DMS153 treated with DMSO at 0.1 percent for 48 hours (cell line): ENCODE results near the gene CLTCL1.
"Not testable (repeated sequence)": the region's sequence is repeated elsewhere in the genome, so short reads cannot be mapped to it uniquely, and the experiment has no call there.

Experiments used
- DNase-seq: peaks from one replicate; lab custom pipeline; 2025; ENCODE audit not compliant: unreplicated experiment; lab: John Stamatoyannopoulos, UW

Gene CLTCL1

DNA sequence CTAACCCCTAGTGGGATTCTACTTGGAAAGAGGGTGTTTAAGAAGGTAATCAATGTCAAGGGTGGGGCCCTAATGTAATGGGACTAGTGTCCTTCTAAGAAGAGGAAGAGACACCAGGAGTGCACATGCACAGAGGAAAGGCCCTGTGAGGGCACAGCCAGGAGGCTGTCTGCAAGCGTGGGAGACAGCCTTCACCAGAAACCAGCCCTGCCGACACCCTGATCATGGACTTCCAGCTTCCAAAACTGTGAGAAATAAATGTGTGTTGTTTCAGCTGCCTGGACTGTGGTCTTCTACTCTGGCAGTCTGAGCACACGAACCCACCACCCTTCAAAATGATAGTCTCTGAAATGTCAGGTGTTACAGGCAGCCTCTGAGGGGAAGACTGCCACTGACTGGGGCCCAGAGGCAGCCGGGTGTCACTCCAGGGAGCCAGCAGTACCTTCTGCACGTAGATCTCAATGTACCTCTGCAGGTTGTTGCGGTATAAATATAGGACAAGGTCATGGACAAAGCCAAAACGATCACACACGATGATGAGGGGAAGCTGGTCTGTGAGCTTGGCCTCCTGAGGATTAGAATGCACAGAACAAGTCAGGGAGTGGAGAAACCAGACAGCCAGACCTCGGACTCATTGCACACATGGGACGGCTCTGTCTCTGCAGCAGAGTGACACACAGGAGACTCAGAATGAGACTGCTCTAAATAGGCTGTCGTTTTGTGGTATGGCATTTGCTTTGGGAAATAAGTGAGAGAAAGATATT is 69.1 kb downstream of the CLTCL1 start:
- no peak for DNase-seq

DNA sequence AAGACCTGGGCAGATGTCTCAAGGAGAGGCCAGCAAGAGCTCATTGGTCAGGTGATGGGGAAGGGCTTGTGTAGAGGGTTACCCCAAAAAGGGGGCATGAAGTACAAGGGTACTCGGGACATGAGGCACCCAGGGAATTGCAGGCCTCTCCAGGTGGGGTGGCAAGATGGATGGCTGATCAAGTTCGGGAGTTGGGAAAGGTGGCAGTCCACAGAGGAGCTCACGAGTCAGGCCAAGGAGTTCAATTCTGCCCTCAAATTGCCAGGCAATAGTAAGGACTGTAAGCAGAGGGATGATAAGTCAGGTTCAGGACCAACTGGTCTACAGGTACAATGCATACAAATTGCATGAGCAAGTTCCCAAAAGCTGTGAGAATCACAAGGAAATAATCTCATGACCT is 70.7 kb downstream of the CLTCL1 start:
- DNase-seq = no peak

DNA sequence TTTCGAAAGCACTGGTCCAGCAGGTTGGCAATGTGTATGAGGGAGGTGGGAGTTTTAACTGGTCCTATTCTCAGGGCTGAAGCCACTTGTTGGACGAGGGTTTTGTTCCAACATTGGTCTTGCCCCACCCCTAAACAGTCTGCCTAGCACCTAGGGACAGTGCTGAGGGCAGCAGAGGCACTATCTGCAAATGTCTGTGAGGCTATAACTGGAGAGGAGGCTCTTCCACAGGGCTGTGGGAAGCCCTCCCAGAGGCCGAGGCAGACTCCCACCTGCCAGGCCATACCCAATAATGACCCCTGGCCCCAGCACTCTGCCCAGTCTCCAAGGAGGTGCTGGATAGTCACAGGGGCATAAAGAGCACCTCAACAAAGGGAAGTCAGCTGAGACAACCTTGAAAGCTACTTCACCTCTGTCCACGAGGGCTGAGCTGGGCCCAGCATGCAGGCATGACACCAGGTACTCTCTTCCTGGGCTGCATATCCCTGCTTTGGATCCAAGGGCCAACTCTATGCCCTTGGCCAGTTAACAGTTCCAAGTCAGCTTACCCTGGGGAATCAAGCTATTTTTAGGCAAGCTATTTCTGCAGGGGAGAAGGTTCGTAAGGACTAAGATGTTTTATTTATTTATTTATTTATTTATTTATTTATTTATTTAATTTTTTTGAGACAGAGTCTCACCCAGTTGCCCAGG is 72.8 kb downstream of the CLTCL1 start:
- no peak for DNase-seq

GRCh38 chr22:19216579-19216978 is 74.9 kb downstream of the CLTCL1 start:
- DNase-seq = no peak

DNA sequence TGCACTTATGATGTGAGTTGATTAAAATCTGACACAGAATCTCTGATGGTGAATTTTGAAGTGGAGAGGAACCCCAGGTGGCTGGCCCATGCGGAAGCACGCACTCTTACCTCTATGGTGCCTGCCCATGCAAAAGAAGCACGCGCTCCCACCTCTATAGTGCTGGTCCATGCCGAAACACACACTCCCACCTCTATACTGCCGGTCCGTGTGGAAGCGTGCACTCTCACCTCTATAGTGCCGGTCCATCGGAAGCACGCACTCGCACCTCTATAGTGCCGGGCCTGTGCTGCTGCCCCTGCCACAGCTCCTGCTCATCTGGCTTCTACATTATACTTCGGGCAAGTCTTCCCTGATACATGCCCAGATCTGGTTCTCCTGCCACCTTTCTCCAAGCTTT is 76.2 kb downstream of the CLTCL1 start:
- DNase-seq = no peak

- no peak for DNase-seq
Measured at GRCh38 chr22:19214078-19214473, 77.4 kb downstream of the CLTCL1 start.

- no peak for DNase-seq
Measured at GRCh38 chr22:19213442-19214077, 78.0 kb downstream of the CLTCL1 start.

- DNase-seq = no peak
Measured at GRCh38 chr22:19213001-19213400, 78.5 kb downstream of the CLTCL1 start.

DNA sequence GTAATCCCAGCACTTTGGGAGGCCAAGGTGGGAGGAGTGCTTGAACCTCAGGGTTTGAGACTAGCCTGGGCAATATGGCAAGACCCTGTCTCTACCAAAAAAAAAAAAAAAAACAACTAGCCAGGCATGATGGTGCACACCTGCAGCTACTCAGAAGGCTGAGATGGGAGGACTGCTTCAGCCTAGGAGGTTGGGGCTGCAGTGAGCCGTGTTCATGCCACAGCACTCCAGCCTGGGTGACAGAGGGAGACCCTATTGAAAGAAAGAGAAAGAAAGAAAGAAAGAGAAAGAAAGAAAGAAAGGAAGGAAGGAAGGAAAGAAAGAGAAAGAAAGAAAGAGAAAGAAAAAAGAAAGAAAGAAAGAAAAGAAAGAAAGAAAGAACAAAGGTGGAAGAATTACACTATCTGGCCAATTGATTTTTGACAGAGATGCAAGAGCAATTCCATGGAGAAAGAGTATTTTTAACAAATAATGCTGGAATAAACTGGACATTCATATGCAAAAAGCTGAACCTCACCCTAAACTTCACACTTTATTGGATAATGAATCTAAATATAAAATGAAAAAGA is 79.1 kb downstream of the CLTCL1 start:
- no peak for DNase-seq

- no peak for DNase-seq
Measured at GRCh38 chr22:19210188-19210587, 81.3 kb downstream of the CLTCL1 start.

DNA sequence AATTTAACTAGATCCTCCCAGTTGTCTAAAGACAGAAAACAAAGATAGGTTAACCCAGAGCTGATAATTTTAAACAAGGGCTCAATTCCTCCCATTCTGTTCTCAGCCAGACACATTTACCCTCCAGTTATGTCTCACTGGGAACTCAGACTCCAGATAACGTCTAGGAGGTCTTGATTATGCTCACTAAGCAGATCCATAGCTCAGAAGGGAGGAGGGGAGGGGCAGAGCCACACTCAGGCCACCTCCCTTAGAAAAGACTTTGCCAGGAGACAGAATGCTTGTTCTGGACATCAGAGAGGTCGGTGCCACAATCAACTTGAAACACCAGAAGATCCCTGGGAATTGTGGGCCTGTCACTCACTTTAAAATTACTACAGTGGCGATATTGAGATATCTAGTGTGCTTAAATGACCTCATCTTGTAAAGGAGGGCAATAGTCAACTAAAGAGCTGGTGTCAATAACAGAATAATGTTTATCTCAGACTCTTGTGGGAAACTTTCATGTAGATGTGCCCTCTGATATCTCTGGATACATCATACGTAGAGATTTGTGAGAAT is 83.2 kb downstream of the CLTCL1 start:
- DNase-seq = no peak

- DNase-seq = no peak
Measured at GRCh38 chr22:19207884-19208283, 83.6 kb downstream of the CLTCL1 start.

DNA sequence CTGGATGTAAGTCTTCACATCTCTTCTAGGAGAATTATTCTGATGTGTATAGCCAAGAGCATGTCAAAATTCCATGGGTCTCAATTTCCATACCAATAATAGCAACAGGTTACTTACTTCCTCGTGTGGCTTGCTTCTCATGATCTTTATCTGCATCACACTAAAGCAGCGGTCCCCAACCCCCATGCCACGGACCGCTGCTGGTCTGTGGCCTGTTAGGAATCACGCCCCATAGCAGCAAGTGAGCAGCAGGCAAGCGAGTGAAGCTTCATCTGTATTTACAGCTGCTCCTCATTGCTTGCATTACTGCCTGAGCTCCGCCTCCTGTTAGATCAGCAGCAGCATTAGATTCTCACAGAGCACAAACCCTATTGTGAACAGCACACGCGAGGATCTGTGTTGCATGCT is 84.1 kb downstream of the CLTCL1 start:
- no peak for DNase-seq

DNA sequence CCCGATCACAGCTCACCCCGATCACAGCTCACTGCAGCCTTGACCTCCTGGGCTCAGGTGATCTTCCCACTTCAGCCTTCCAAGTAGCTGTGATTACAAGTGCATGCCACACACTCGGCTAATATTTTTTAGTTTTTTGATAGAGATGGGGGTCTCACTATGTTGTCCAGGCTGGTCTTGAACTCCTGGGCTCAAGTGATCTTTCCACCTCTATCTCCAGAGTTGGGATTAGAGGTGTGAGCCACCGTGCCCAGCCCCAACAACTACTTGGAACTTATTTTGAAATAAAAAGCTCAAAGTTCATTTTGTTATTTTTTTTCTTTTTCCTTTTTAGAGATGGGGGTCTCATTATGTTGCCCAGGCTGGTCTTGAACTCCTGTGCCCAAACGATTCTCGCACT is 85.2 kb downstream of the CLTCL1 start:
- no peak for DNase-seq

DNA sequence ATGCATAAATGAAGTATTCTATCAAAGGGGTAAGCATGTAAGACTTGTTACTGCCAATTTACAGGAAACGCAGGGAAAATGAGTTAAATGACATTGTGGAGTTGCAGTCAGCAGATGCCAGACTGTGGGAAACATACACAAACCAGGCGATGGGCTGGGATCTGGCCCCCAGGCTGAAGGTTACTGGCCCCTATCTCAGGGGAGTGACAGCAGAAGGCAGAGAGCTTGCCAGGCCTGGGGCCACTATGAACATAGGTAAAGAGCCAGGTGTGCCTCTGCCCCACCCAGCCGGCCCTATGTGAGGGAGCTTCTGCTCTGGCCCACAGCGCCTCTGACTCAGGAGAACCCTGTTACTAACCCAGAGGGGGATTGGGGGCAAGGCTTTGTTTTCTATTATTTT is 86.9 kb downstream of the CLTCL1 start:
- DNase-seq = no peak

DNA sequence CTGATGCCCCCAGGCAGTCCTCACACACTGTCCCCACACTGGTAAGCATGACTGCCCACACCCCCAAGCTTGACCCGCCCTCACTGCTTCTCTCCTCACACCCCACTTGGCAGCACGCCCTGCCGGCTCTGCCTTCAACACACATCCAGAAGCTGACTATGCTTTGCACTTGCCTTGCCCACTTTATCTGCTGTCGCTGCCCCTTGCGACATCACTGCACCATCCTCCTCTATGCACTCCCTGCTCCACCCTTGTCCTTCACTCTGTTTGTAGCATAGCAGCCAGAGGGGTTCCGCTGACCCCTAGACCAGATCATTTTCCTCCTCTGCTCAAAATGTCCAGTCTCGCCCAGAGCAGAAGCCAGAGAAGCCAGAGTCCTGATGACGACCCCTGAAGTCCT is 87.7 kb downstream of the CLTCL1 start:
- no peak for DNase-seq

GRCh38 chr22:19202799-19203186 is 88.7 kb downstream of the CLTCL1 start:
- DNase-seq = not testable (repeated sequence)

DNA sequence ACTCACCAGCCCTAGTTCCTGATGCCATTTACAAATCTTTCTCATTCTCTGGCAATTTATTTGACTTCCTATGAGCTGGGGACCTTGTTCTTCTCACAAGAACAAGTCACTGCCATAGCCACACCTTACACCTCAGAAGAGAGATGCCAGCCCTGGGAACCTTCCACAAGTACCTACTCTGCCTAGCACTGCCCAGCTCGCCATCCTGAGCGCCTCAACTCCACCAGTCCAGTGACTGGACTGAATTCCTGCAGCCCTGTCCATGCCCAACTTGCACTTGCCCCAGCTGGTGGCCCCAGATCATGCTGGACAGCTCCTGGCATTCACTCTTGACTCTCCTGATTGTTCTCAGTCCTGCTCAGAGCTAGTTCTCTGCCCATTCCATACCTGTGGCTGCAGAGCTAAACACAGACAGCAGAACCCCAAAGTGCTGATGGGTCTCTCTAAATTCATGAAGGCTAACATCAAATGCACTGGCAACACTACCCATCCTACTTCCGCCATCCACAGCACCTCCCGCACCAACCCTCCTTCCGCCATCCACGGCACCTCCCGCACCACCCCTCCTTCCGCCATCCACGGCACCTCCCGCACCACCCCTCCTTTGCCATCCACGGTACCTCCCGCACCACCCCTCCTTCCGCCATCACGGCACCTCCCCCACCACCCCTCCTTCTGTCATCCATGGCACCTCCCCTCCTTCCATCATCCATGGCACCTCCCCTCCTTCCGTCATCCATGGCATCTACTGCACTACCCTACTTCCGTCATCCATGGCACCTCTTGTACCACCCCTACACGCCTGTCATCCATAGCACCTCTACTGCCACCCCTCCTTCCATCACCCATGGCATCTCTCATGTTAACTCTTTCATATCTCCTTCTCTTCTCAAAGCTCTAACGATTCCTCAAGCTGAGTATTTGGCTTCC is 89.4 kb downstream of the CLTCL1 start:
- no peak for DNase-seq

- DNase-seq = no peak
Measured at GRCh38 chr22:19201130-19201868, 90.2 kb downstream of the CLTCL1 start.

- DNase-seq = no peak
Measured at GRCh38 chr22:19199479-19199878, 92.0 kb downstream of the CLTCL1 start.
